CD1c-positive myeloid dendritic cell (primary cell): ENCODE results near the gene DCDC2B.
A peak's percentile ranks its signal among the peaks of the same experiment; 100 is the strongest.

Experiments used
- DNase-seq: peaks from one replicate; pipeline ENCODE4 v3.0.0-alpha.2; 2016; ENCODE audit errors: extremely low spot score

DCDC2B gene

GRCh38 chr1:32195972-32196823, 12.7 kb upstream of the DCDC2B start:
- DNase-seq: no peak

DNA sequence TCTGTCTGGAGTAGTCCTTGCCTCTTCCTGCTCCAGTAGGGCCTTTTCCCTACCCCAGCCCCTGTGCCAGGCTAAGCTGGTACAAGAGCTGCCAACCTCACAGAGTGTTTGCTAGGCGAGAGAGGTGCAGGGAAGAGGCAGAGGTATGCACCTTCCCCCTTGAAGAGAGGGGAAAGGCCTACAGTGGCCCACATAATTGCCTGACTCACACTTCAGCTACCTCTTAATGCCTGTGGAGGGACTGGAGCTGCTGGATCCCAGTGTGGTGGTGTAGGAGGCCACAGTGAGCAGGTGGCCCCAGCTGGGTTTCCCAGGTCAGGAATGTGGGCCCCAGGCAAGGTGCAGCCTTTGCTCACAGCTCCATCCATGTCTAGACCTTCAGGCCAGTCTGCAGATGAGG, 11.8 kb upstream of the DCDC2B start:
- no peak for DNase-seq

DNA sequence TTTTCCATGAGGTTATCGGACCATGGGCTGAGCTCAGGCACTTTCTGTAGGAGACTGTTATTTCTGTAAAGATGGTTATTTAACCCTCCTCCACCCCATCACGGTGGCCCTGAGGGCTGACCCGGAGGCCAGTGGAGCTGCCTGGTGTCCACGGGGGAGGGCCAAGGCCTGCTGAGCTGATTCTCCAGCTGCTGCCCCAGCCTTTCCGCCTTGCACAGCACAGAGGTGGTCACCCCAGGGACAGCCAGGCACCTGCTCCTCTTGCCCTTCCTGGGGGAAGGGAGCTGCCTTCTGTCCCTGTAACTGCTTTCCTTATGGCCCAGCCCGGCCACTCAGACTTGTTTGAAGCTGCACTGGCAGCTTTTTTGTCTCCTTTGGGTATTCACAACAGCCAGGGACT, 11.1 kb upstream of the DCDC2B start:
- DNase-seq: no peak

DNA sequence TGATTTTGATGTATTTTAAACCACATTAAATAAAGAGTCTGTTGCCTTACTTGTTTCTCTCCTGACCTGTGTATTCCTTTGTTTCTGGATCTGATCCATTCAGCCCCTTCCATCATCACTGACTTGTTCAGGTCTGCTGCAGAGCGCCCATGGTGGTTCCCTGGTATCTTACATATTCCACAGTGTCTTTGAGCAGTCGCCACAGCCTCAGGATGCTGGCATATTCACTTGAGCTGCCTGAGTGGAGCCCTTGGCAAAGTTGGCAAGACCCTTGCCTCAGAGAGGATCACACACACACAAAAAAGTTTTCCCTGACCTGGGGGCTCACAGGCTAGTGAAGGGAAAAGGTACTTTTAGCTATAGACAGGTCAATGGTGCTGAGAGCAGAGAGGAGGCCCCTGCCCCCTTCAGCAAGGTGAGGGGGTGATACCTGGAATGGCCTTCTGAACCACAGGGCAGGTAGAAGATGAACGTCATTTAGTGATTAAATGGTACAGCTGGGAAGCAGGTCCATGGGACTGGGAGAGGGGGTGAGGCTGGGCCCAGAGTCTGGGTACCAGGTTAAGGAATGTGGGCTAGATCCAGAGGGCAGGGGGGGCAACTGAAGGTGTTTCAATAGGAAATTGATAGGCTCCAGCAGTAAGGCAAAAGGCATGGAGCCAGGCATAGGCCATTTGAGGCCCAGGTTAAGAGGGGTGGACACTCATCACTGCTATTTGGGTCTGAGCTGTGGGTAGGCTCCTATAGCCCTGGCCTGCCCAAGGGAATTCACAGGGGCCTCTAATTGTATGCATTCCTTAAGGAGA, 10.4 kb upstream of the DCDC2B start:
- no peak for DNase-seq

- no peak for DNase-seq
These were observed 9.7 kb upstream of the DCDC2B start for GRCh38 chr1:32199043-32199716.

DNA sequence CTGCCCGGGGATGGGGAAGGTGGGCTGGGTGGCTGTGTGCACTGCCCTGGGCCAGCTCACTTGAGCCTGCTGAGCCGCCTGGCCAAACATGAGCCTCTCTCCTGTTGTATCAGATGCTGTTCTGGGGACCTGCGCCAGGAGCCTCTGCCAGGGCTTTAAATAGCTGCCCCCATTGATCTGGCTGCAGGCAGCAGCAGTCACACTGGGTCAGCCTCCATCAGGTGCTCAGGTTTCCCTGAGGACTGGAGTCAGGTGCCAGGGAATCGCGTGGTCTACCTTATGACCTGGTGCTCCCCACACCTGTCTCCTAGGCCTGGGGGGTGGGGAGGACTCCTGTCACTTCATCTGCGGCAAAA, 9.2 kb upstream of the DCDC2B start:
- no peak for DNase-seq

GRCh38 chr1:32200226-32201010, 8.5 kb upstream of the DCDC2B start, which contains the start of gene CCDC28B:
Gene CCDC28B, plus strand, starts transcription at chr1:32200595. Its CDS starts 1,341 bp downstream, at chr1:32201936.
- peak; percentile 41 for DNase-seq

- DNase-seq: peak; percentile 38
These were observed 7.7 kb upstream of the DCDC2B start for GRCh38 chr1:32201011-32201855.

GRCh38 chr1:32204943-32205361, 3.9 kb upstream of the DCDC2B start:
- DNase-seq: no peak

GRCh38 chr1:32205401-32206370, 3.2 kb upstream of the DCDC2B start, which contains the start of gene IQCC:
Gene IQCC, plus strand, starts transcription at chr1:32205671. Its CDS starts 11 bp downstream, at chr1:32205682.
- DNase-seq: peak; percentile 91

GRCh38 chr1:32208469-32208868, 420 bp upstream of the DCDC2B start:
- DNase-seq: no peak

GRCh38 chr1:32215629-32216480, 7.0 kb downstream of the DCDC2B start:
- peak; percentile 65 for DNase-seq

GRCh38 chr1:32216566-32216965, 7.7 kb downstream of the DCDC2B start:
- DNase-seq: peak; percentile 33

GRCh38 chr1:32219022-32219421, 10.1 kb downstream of the DCDC2B start:
- DNase-seq: no peak

- no peak for DNase-seq
These were observed 12.1 kb downstream of the DCDC2B start for GRCh38 chr1:32220746-32221580.

DNA sequence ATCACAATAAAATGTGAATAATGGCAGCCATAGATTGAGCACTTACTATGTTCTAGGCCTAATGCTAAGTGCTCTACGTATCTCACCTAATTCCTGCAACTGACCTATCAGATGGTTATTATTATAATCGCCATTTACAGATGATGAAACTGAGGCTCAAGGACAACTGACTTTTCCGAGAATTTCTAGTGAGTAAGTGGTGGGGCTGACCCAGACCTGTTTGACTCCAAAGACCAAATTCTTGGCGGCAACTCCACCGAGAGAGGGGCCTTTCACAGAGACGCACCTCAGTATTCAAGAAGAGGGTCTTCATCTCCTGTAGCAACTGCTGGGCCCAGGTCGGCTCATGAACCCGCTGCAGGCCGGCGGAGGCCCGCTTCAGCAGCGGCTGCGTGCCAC, 12.7 kb downstream of the DCDC2B start:
- no peak for DNase-seq

- DNase-seq: peak; percentile 97
These were observed 13.3 kb downstream of the DCDC2B start, which contains the start of the genes EIF3I and TMEM234 for GRCh38 chr1:32221980-32222755. Gene EIF3I, plus strand, starts transcription at chr1:32222407. Its CDS starts 35 bp downstream, at chr1:32222442. Gene TMEM234, minus strand, starts transcription at chr1:32222353. Its CDS starts 31 bp downstream, at chr1:32222322.
